K562 (cell line): ENCODE data around the gene ARHGAP24. TPM values are rescaled to one million over a fixed set of nuclear protein-coding genes. Genes with fewer than 3 reads are reported as not detected.

Experiments
- ATAC-seq: fragments of 200-7000 bp; cut with Tn5 transposase; 3 replicates; pipeline ENCODE4 v1.9.1; 2020; ENCODE audit warnings: moderate library complexity
- BruUV-seq: library from RNA; stranded (reverse); fragments of 400-500 nt; replicated peaks from 2 replicates; lab custom pipeline; 2021; lab: Mats Ljungman, UMichigan
- CTCF ChIA-PET: fragments of 300-600 bp; formaldehyde crosslinking; extraction: SDS; loops from one replicate; lab custom pipeline; 2021; ENCODE audit warnings: low intra/inter-chr PET ratio; lab: Yijun Ruan, JAX
- POLR2A ChIA-PET: fragments of 300-600, 350-650 bp; sonication (Branson Sonifier 250); formaldehyde crosslinking; extraction: SDS; loops from one replicate; lab custom pipeline; 2021; ENCODE audit warnings: antibody characterized with exemption, inconsistent platforms; lab: Yijun Ruan, JAX
- DNase-seq, 4 experiments: peaks; one replicate each; pipeline versions ENCODE4 v3.0.0 to v3.0.0-alpha.2; 2011 to 2018; ENCODE audit warnings: low spot score in 3 of 4, mixed read lengths in 3 of 4; ENCODE audit errors: extremely low read depth in 1 of 4
- FAIRE-seq: peaks from 2 replicates; lab custom pipeline; 2011; peaks lifted over from hg19 to GRCh38; lab: Jason Lieb, UNC
- H2AFZ ChIP-seq: 2 replicates; pipeline ENCODE4 v1.6.0; 2011; ENCODE audit warnings: low read depth, low read length, control low read depth, inconsistent platforms
- H3K27ac ChIP-seq: fragments of 200-600 bp; 3 replicates; pipeline ENCODE4 v1.8.0; 2011; ENCODE audit warnings: low read depth, mild to moderate bottlenecking, control low read depth, inconsistent platforms, low read length, moderate library complexity, mixed read lengths; ENCODE audit errors: extremely low read depth
- H3K27me3 ChIP-seq, 2 experiments: fragments of 300-600 bp in 1 of 2; 2 replicates in 1 of 2; 3 replicates in 1 of 2; pipeline versions ENCODE4 v1.6.0 to v1.8.0; 2011; ENCODE audit warnings: inconsistent platforms in 2 of 2, low read length in 2 of 2, mild to moderate bottlenecking in 1 of 2, mixed read lengths in 1 of 2, moderate library complexity in 1 of 2; ENCODE audit not compliant: control insufficient read depth in 2 of 2, insufficient read depth in 2 of 2
- H3K36me3 ChIP-seq: fragments of 300-600 bp; 3 replicates; pipeline ENCODE4 v1.8.0; 2011; ENCODE audit warnings: mild to moderate bottlenecking, low read length, inconsistent platforms; ENCODE audit not compliant: control insufficient read depth, insufficient read depth
- H3K4me1 ChIP-seq, 2 experiments: fragments of 200-600 bp in 1 of 2; replicated peaks in 1 of 2; 2 replicates in 1 of 2; 3 replicates in 1 of 2; pipeline versions ENCODE4 v1.5.1 to v1.8.0; 2011; ENCODE audit warnings: inconsistent platforms in 2 of 2, low read length in 2 of 2, mild to moderate bottlenecking in 1 of 2, mixed read lengths in 1 of 2, moderate library complexity in 1 of 2; ENCODE audit not compliant: control insufficient read depth in 2 of 2, insufficient read depth in 2 of 2
- H3K4me2 ChIP-seq: 2 replicates; pipeline ENCODE4 v1.6.1; 2011; ENCODE audit warnings: low read length, control low read depth, inconsistent platforms, mixed read lengths; ENCODE audit not compliant: insufficient read depth
- H3K4me3 ChIP-seq: fragments of 200-600 bp; sonication (generic), shearing (Covaris generic); 2 replicates; pipeline ENCODE4 v1.5.1; 2016; ENCODE audit warnings: control low read depth, inconsistent platforms
- H3K79me2 ChIP-seq: fragments of 200-600 bp; 3 replicates; pipeline ENCODE4 v1.8.0; 2011; ENCODE audit warnings: low read length, inconsistent platforms; ENCODE audit not compliant: control insufficient read depth, insufficient read depth
- H3K9ac ChIP-seq, 2 experiments: 2 replicates each; pipeline versions ENCODE4 v1.6.0 to v1.6.1; 2011; ENCODE audit warnings: low read depth in 2 of 2, low read length in 2 of 2, control low read depth in 1 of 2, inconsistent platforms in 1 of 2, mild to moderate bottlenecking in 1 of 2, mixed read lengths in 1 of 2; ENCODE audit not compliant: insufficient read depth in 1 of 2
- H3K9me1 ChIP-seq: one replicate; pipeline ENCODE4 v1.6.0; 2011; ENCODE audit warnings: inconsistent platforms, mild to moderate bottlenecking, low read length, moderate library complexity; ENCODE audit not compliant: control insufficient read depth, insufficient read depth
- H3K9me3 ChIP-seq: replicated peaks from 2 replicates; pipeline ENCODE4 v1.5.1; 2011; ENCODE audit warnings: low read depth, low read length, inconsistent platforms; ENCODE audit not compliant: control insufficient read depth, insufficient read depth
- H4K20me1 ChIP-seq: replicated peaks from 2 replicates; pipeline ENCODE4 v1.6.1; 2011; ENCODE audit warnings: low read length, inconsistent platforms, mixed read lengths; ENCODE audit not compliant: control insufficient read depth, insufficient read depth
- HNRNPLL ChIP-seq: fragments of 200-400 bp; formaldehyde crosslinking; IDR thresholded peaks from 2 replicates; pipeline ENCODE4 v1.6.1; 2017; ENCODE audit warnings: low read length, low read depth, mild to moderate bottlenecking; ENCODE audit not compliant: poor library complexity, severe bottlenecking
- KLF6 ChIP-seq: fragments of 250-450 bp; sonication (Bioruptor Pico); IDR thresholded peaks from 2 replicates; pipeline ENCODE4 v1.4.0; 2020; ENCODE audit warnings: mild to moderate bottlenecking, moderate library complexity, borderline replicate concordance
- RBBP5 ChIP-seq: fragments of 200-600 bp; sonication (generic); IDR thresholded peaks from 2 replicates; pipeline ENCODE4 v1.6.1; 2012; ENCODE audit warnings: borderline replicate concordance, mild to moderate bottlenecking, low read length, control low read depth, inconsistent platforms; ENCODE audit not compliant: insufficient read depth, poor library complexity, severe bottlenecking
- TARDBP ChIP-seq: fragments of 450-650 bp; IDR thresholded peaks from 2 replicates; pipeline ENCODE4 v1.6.1; 2016
- ZBTB1 ChIP-seq: sonication (generic); formaldehyde crosslinking; IDR thresholded peaks from 2 replicates; pipeline ENCODE4 v1.8.1; 2023; ENCODE audit warnings: missing genetic modification reagents, low read depth, mild to moderate bottlenecking, borderline replicate concordance
- ZNF282 ChIP-seq: sonication (generic); formaldehyde crosslinking; IDR thresholded peaks from 2 replicates; pipeline ENCODE4 v1.8.1; 2023; ENCODE audit warnings: missing genetic modification reagents
- WGBS: fragments of 100-300 bp; shearing (Covaris generic); methylation state at CpG from one replicate; pipeline ENCODE4 v1.1.6; 2016; ENCODE audit warnings: low coverage, mixed read lengths; ENCODE audit not compliant: insufficient coverage; ENCODE audit errors: missing lambda C conversion rate; 5-methylcytosine and 5-hydroxymethylcytosine counted together
- in situ Hi-C: fragments of 300-500 bp; cut with MboI; formaldehyde crosslinking; loops from 4 replicates; pipeline ENCODE4 v1.15.0; 2018; ENCODE audit warnings: inconsistent platforms, mixed read lengths
- intact Hi-C: fragments of 100-400 bp; cut with micrococcal nuclease; formaldehyde crosslinking; loops from 2 replicates; pipeline ENCODE4 v1.14.2; 2022
- polyA plus RNA-seq, 8 experiments: library from polyadenylated mRNA; depleted of rRNA in 4 of 8; stranded (reverse) in 5 of 8; unstranded in 3 of 8; fragments of >200 nt; fragmentation: Nextera tagmentation in 2 of 8; fragmentation: Illumina TruSeq in 1 of 8; extraction: Ambion mirVana in 2 of 8; extraction: Trizol in 1 of 8; gene quantifications; 2 replicates each; pipeline versions ENCODE4 v1.2.1 to v1.2.3, GENCODE V29; 2011 to 2014; ENCODE audit warnings: inconsistent platforms in 1 of 8, missing spikeins in 1 of 8
- total RNA-seq, 7 experiments: library from RNA; depleted of rRNA in 6 of 7; stranded (reverse); fragments of >200 nt in 6 of 7; fragmentation: Illumina TruSeq in 2 of 7; extraction: Trizol in 2 of 7; gene quantifications; 2 replicates each; pipeline versions ENCODE4 v1.2.1 to v1.2.3, GENCODE V29; 2011 to 2021; ENCODE audit warnings: low replicate concordance in 1 of 7

Gene ARHGAP24
- total and polyA plus RNA-seq, 9 of the 15 experiments (the other 6 are each of a cell fraction or from before 2014, with no cell fraction given), result 8.0 to 22.6 (median 14.0) TPM

DNA sequence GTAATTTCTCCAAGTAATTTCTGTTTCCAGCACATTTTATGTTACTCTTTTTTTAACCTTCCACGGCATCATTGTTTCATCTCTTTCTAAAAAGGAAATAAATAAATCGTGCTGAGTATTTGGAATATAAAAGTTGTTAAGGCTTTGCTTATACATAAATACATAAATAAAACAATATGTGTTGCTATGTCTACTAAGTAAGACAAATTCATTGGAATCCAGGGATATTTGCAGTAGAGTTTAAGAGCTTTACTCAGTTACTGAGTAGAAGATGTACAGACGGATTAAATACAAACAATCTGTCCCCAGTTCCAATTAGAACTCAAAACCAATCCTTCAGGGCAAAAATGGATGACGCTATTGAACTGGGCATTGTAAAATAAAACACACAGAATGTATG lies 1.4 kb downstream of the ARHGAP24 start (continued):
- TF ChIP-seq HNRNPLL, result no peak

DNA sequence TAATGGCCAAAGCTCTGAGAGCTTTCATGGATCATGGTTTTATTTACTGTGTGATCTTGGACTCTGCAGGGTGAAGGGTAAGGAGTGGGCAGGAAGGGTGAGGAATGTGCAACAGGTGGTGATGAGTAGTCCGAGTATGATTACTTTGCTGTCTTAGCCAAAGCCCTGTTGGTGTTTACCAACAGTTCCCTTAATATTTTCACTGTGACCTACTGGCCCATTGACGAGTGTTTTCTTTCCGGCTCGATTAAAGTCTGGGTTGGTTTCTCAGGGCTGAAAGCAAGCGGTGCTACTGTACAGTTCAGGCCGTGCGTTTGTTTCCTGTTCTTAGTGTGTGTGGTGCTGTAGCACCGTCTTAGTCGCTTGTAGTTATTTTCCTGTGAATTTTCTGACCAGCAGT lies 2.6 kb downstream of the ARHGAP24 start:
- ChIA-PET CTCF (interaction anchor here (1.1 kb wide), 1 partner anchor 271 kb away, joined by 3 read pairs; no protein-coding TSS in a partner anchor), POLR2A (no interaction called here)
- intact Hi-C loops (no loop called here), in situ Hi-C loops (no loop called here)
- no peak for DNase-seq
- Histone ChIP-seq H3K27me3 (peaks cover 0 to 3% of the 10 kb centered on the region in 2 experiments; a peak in 2 of 5 replicates), H3K36me3 (no peaks in the 10 kb centered on the region), H3K9me1 (no peaks in the 10 kb centered on the region), H3K4me1 (peaks cover 0 to 9% of the 10 kb centered on the region in 2 experiments; a peak in 3 of 5 replicates), H3K4me2 (no peak overlapping the region), H3K9ac (no peak overlapping the region), H3K79me2 (no peaks in the 10 kb centered on the region), H4K20me1 (no peaks in the 10 kb centered on the region), H3K27ac (no peak overlapping the region), H3K9me3 (no peaks in the 10 kb centered on the region), H2AFZ (no peak overlapping the region), H3K4me3 (no peak overlapping the region)
- no peak for ATAC-seq
- no peak for FAIRE-seq
- TF ChIP-seq ZBTB1 (CRISPR knock-in tag) (no peak), TARDBP (no peak), KLF6 (CRISPR knock-in tag) (no peak), RBBP5 (no peak), ZNF282 (CRISPR knock-in tag) (no peak)
- 1% methylated on average over 9 of the region's 9 CpGs for WGBS
- no TSS peak for BruUV-seq
